Coronary artery (tissue), 2 donors: ENCODE measurements around the gene STARD6.

Experiments used
- DNase-seq: peaks from one replicate; pipeline ENCODE4 v3.0.0-alpha.2; 2017; ENCODE audit warnings: low spot score
- H3K27ac ChIP-seq, 2 donors: fragments of 200-600 bp; sonication (generic); one replicate each; pipeline ENCODE4 v1.5.1; 2016 to 2019
- H3K4me3 ChIP-seq: fragments of 200-600 bp; sonication (generic); 2 replicates; pipeline ENCODE4 v1.5.1; 2016; ENCODE audit warnings: mild to moderate bottlenecking, moderate library complexity
- TF ChIP-seq, protein P1 (sequence below): fragments of 200-600 bp; sonication (generic); IDR thresholded peaks from one replicate; pipeline ENCODE4 v1.5.1; 2019; ENCODE audit warnings: antibody characterized with exemption

The STARD6 gene

GRCh38 chr18:54280220-54280569 lies 77.5 kb downstream of the STARD6 start:
- Histone ChIP-seq H3K27ac (no peak overlapping the region), H3K4me3 (no peak overlapping the region)
- TF ChIP-seq, protein P1, sequence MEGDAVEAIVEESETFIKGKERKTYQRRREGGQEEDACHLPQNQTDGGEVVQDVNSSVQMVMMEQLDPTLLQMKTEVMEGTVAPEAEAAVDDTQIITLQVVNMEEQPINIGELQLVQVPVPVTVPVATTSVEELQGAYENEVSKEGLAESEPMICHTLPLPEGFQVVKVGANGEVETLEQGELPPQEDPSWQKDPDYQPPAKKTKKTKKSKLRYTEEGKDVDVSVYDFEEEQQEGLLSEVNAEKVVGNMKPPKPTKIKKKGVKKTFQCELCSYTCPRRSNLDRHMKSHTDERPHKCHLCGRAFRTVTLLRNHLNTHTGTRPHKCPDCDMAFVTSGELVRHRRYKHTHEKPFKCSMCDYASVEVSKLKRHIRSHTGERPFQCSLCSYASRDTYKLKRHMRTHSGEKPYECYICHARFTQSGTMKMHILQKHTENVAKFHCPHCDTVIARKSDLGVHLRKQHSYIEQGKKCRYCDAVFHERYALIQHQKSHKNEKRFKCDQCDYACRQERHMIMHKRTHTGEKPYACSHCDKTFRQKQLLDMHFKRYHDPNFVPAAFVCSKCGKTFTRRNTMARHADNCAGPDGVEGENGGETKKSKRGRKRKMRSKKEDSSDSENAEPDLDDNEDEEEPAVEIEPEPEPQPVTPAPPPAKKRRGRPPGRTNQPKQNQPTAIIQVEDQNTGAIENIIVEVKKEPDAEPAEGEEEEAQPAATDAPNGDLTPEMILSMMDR: no peak
- no peak for DNase-seq

- TF ChIP-seq, protein P1: no peak
- Histone ChIP-seq H3K4me3 (no peak overlapping the region), H3K27ac (no peak overlapping the region)
- no peak for DNase-seq
Observed at GRCh38 chr18:54279477-54280219, 78.0 kb downstream of the STARD6 start.

GRCh38 chr18:54278615-54279014 lies 79.0 kb downstream of the STARD6 start:
- H3K27ac ChIP-seq: no peak overlapping the region
- TF ChIP-seq, protein P1: no peak
- DNase-seq: no peak
- no peak overlapping the region for H3K4me3 ChIP-seq

DNA sequence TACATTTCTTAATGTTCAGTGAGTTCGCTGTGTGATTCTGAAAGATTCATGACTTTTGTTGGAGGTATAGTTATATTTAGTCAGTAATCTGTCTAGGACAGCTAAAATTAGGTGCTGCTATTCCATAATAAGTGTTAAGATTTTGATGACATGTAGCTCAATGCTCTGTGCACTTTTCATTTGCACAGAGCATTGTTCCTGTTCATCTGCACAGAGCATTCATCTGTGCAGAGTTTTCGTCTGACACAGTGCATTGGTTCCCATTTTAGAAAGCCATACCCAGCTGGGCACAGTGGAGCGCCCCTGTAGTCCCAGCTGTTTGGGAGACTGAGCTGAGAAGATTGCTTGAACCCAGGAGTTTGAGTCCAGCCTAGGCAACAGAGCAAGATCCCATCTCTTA lies 79.8 kb downstream of the STARD6 start:
- Histone ChIP-seq H3K27ac (no peak overlapping the region), H3K4me3 (no peak overlapping the region)
- DNase-seq: no peak
- TF ChIP-seq, protein P1: no peak
